Suprapubic skin (tissue), 3 donors: Measurements from ENCODE around the gene SPRR2D.
"Not testable (repeated sequence)": the region's sequence is repeated elsewhere in the genome, so short reads cannot be mapped to it uniquely, and the experiment has no call there.

Experiments used
- CTCF ChIP-seq, 2 donors: fragments of 200-600 bp in 1 of 2; fragments of 450-650 bp in 1 of 2; sonication (generic) in 1 of 2; IDR thresholded peaks; one replicate each; pipeline ENCODE4 v1.5.1; 2016 to 2019; ENCODE audit warnings: antibody characterized with exemption in 2 of 2, mild to moderate bottlenecking in 1 of 2, moderate library complexity in 1 of 2
- EP300 ChIP-seq: sonication (generic); formaldehyde crosslinking; IDR thresholded peaks from one replicate; pipeline ENCODE4 v1.6.1; 2017; ENCODE audit warnings: antibody characterized with exemption
- POLR2A ChIP-seq, 2 donors: fragments of 450-650 bp; IDR thresholded peaks; one replicate each; pipeline ENCODE4 v1.6.1; 2017; ENCODE audit warnings: antibody characterized with exemption in 2 of 2, mild to moderate bottlenecking in 2 of 2, moderate library complexity in 2 of 2

GRCh38 chr1:153056111-153056510, 15.2 kb upstream of the SPRR2D start:
- TF ChIP-seq CTCF (IDR thresholded peaks at IDR 0.05); EP300; POLR2A (IDR thresholded peaks at IDR 0.05): not testable (repeated sequence)
